Measurements from ENCODE around the gene NKX2-1.

The NKX2-1 gene

GRCh38 chr14:36517242-36518030 lies 2.6 kb downstream of the NKX2-1 start:
- DNase-seq: no peak

GRCh38 chr14:36516719-36517241 lies 3.3 kb downstream of the NKX2-1 start:
- DNase-seq: no peak

DNA sequence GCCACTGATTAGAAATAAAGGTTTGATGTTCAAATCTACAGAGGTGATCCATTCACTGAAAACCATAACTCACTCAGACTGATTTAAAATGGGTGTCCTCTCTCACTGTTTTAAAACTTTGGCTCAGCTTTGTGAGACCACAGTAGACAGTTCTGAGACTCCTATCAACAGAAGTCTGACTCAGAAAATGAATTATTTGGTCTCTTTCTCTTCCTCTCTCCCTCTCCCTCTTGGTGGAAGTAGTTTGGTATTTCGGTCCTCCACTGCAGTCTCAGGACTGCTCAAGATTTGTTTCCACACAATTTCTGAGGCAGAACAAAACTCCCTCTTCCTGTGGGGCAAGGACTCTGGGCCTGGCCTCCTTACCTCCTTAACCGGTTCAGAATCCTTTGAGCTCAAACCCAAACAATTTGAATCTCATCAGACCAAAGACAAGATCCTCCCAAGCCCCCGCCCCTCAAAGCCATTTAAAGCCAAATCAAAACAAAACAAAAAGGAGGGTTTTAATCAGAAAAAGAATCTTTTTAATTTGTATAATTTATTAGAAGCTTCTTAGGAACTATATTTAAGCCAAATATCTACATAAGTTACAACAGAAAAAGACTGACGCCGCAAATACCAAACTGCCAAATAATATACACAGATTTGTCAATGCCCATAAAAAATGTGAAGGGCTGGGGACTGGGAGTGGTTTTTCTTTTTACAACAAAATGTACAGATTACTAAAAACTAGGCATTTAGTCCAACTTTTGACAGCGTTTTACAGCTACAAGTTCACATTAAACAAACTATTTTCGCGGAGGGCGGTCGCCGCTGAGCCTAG lies 3.9 kb downstream of the NKX2-1 start:
- no peak for DNase-seq

GRCh38 chr14:36515105-36515593 lies 4.9 kb downstream of the NKX2-1 start:
- no peak for DNase-seq

- DNase-seq: no peak
Observed at GRCh38 chr14:36514278-36515104, 5.5 kb downstream of the NKX2-1 start.

GRCh38 chr14:36513451-36514277 lies 6.4 kb downstream of the NKX2-1 start:
- DNase-seq: no peak

- DNase-seq: no peak
Observed at GRCh38 chr14:36513012-36513420, 7.0 kb downstream of the NKX2-1 start.

DNA sequence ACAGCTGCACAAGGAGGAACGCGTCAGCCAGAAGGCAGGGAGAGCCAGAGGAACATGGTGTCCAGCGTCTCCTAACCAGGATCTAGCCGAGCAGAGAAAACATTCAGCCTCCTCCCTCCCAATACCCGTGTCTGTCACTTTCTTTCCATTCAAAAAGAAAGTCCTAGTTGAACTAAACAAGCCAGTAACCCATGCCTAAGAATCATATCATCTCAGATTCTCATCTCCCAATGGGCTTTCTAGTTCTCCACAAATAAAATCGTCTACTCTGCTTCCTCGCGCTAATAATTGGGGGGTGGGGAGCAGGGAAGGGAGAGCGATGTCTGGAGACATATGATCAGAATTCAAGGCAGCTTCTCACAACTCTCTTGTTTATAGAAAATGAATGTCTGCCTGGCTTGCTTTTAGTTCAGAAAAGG lies 7.4 kb downstream of the NKX2-1 start:
- DNase-seq: no peak

GRCh38 chr14:36511981-36512584 lies 7.9 kb downstream of the NKX2-1 start:
- no peak for DNase-seq

DNA sequence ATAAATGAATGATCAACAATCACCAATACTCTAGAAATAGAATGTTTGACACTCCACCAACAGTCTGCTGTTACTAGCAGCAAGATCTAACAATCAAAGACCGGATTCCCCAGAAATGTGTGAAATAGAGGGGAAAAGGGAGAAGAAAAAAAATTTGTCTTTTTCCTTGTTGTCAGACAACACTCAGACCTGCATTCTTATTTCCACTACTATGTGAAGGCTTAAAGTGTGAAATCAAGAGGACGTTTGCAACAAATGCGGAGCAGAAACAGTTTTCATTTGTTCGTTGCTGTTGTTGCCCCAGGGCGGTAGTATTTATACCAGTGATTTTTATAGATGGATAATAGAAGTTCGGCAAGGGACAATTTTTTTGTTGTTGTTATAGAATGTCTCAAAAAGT lies 9.2 kb downstream of the NKX2-1 start:
- no peak for DNase-seq

DNA sequence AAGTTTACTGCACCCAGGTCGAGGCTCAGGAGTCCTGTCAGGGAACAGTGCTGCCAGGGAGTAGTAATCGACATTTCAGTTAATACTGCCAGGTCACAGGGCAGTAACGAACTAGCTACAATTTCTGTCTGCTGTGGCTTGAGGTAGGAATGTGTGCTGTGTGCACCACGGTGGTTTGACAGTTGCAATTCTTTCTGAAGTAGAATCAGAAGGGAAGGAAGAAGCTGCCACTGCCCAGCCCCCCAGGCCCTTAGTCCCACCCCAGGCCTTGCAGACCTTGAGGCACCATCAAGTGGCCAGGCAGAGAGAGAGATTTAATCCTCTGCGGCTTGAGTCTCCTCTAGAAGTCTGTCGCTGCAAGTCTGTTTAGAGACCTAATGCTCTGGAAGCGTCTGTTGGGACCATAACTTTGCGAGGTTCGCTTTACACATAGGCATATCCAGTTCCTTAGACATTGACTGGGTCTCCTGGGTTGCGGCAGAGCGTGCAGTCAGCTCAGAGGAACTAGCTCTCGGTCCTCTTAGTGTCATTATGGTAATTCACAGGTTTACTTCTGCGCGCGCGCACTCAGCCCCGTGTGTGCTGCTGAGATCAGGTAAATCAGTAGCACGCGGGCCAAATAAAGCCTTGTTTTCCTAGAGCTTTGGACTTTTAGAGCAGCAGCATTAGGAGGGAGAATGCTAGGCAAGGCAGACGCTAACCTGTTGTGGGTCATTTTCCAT lies 9.8 kb downstream of the NKX2-1 start:
- no peak for DNase-seq

- no peak for DNase-seq
Observed at GRCh38 chr14:36509069-36509917, 10.7 kb downstream of the NKX2-1 start.

- no peak for DNase-seq
Observed at GRCh38 chr14:36508418-36509068, 11.5 kb downstream of the NKX2-1 start.

DNA sequence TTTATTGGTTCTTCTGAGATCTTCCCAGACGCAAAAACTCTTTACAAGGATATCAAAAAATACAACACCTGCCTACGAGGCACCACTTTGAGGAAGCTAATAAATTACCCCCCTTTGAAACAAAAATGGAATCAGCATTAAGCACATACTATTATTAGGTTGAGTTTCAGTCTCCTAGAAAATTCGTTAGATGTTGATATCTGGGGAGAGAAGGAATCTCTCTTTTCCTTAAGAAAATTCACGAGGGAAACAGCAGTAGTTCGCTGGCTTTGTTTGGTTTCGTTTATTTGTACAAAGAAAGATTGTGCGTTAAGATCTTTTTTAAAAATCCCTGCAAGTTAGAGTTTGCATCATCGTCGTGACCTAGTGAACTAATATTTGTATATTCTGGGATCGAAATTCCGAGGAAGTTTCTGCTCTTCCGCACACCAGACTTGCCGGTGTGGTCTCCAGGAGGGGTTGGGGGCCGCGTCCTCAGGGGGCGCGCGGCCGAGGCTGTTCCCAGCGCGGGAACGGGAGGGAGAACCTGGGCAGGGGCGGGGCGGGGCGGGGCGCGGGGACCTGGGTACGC lies 12.1 kb downstream of the NKX2-1 start:
- DNase-seq: no peak

GRCh38 chr14:36506732-36507614 lies 13.1 kb downstream of the NKX2-1 start:
- no peak for DNase-seq

GRCh38 chr14:36505892-36506731 lies 13.9 kb downstream of the NKX2-1 start:
- DNase-seq: no peak

All from activated effector memory CD4-positive, alpha-beta T cell treated with anti-CD3 and anti-CD28 coated beads, Interleukin-2, amount 50 U/mL, for 16 hours (primary cell).